ENCODE measurements around the gene IGF2R. TPM values are rescaled to one million over a fixed set of nuclear protein-coding genes. Genes with fewer than 3 reads are reported as not detected.

Gene IGF2R
- total RNA-seq, 4 donors from 2014 or later: 60.0 to 93.4 (median 71.7) TPM

DNA sequence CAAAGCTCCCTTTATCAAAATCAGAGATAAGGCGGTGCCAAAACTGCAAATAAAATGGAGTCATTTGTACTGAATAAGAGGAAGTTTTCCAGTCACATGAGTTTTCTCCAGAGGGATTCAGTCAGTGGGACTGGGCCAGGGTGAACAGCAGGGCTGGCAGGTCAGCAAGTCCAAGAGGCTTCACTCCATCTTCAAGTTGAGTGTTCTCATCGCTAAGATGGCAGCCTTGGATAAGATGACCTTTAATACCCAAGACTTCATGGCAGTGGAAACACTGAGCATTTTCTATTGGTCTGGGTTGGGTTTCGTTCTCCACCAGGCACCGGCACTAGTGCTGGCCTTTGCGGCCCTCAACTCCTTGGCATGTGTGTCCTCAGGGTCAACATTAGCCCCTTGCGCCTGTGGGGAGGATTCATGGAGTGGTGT, 29.3 kb upstream of the IGF2R start:
- no peak for DNase-seq (ENCODE audit: low spot score in 2 of 2)
- intact Hi-C loops (cut with DNase I; ENCODE audit: low total_unique reads): loop anchor here (10.0 kb wide), 1 partner anchor 245 kb away; the partner anchor contains the start of gene SOD2
- H3K4me3 ChIP-seq (ENCODE audit: low read depth, poor library complexity, severe bottlenecking): no peak overlapping the region
- WGBS, 2 donors: 88 to 91% methylated on average over 6 of the region's 6 CpGs
- TF ChIP-seq, protein P1, sequence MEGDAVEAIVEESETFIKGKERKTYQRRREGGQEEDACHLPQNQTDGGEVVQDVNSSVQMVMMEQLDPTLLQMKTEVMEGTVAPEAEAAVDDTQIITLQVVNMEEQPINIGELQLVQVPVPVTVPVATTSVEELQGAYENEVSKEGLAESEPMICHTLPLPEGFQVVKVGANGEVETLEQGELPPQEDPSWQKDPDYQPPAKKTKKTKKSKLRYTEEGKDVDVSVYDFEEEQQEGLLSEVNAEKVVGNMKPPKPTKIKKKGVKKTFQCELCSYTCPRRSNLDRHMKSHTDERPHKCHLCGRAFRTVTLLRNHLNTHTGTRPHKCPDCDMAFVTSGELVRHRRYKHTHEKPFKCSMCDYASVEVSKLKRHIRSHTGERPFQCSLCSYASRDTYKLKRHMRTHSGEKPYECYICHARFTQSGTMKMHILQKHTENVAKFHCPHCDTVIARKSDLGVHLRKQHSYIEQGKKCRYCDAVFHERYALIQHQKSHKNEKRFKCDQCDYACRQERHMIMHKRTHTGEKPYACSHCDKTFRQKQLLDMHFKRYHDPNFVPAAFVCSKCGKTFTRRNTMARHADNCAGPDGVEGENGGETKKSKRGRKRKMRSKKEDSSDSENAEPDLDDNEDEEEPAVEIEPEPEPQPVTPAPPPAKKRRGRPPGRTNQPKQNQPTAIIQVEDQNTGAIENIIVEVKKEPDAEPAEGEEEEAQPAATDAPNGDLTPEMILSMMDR (IDR thresholded peaks at IDR 0.05): no peak
- no peak for TF ChIP-seq POLR2A (IDR thresholded peaks at IDR 0.05)

DNA sequence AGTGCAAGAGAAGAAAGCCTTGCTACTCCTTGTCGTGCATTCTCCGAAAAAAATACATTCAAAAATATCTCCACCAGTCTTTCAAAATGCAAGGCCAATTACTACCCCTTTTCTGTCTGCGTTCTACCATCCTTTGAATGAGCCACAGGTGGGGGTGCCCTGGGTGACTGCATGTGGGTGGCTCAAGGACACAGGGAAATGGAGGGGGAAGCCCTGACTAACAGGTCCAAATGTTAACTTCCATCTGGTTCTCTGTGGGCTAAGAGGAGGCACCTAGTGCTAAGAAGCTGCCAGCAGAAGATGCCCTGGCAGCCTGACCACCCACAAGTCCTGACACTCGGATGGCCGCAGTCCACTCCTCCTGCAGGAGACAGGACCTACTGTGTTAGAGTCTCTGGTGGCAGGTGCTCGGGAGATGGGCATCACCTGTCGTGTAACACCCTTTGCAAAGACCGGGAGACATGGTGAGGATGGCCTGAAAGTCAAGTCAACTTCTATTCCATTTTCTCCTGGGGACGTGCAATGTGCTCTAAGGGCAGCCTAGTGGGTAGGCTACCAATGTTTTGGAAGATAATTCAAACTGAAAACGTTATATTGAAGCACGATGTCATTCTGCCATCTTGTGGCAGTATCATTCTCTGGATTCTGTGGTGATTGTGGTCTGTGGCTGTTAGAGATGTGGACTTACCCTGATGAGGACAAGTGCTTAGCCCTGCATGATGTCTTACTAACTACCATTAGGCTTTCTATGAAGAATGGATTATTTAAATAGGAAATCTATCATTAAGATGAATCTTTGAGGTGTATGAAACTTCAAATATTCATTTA, 27.4 kb upstream of the IGF2R start:
- DNase-seq (ENCODE audit: low spot score in 2 of 2): no peak
- WGBS, 2 donors: 72 to 75% methylated on average over 11 of the region's 11 CpGs
- H3K4me3 ChIP-seq (ENCODE audit: low read depth, poor library complexity, severe bottlenecking): no peak overlapping the region
- intact Hi-C loops (cut with DNase I; ENCODE audit: low total_unique reads): no loop called here
- TF ChIP-seq POLR2A (IDR thresholded peaks at IDR 0.05): no peak
- TF ChIP-seq, protein P1 (IDR thresholded peaks at IDR 0.05): no peak

DNA sequence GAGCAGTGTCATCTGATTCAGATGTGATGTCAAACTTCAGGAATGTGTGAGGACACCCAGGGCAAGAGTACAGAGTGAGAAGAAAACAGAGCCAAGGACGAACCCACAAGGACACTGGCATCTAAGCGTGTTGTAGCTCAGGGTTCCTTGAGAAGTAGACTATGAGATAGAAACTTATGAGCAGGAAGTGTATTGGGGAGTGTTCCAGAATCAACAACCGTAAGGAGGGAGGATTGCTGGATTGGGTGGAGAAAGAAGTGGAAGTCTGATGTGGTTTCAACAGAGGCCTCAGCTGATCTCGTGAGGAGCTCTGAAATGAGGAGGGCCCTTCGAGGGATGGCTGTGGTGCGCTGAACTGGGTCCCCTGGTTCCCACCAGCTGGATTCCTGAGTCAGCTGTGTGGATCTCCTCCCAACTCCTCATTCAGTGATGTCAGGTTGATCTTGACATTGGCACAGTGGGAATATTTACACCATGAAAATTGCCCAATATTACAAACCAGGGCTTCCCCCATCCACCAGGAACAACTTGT, 25.7 kb upstream of the IGF2R start:
- H3K4me3 ChIP-seq (ENCODE audit: low read depth, poor library complexity, severe bottlenecking): no peak overlapping the region
- intact Hi-C loops (cut with DNase I; ENCODE audit: low total_unique reads): no loop called here
- 65 to 67% methylated on average over 6 of the region's 6 CpGs for WGBS, 2 donors
- peak in 1 of 2 donors; percentile 56 for DNase-seq (ENCODE audit: low spot score in 2 of 2)
- no peak for TF ChIP-seq POLR2A (IDR thresholded peaks at IDR 0.05)
- TF ChIP-seq, protein P1 (IDR thresholded peaks at IDR 0.05): no peak

DNA sequence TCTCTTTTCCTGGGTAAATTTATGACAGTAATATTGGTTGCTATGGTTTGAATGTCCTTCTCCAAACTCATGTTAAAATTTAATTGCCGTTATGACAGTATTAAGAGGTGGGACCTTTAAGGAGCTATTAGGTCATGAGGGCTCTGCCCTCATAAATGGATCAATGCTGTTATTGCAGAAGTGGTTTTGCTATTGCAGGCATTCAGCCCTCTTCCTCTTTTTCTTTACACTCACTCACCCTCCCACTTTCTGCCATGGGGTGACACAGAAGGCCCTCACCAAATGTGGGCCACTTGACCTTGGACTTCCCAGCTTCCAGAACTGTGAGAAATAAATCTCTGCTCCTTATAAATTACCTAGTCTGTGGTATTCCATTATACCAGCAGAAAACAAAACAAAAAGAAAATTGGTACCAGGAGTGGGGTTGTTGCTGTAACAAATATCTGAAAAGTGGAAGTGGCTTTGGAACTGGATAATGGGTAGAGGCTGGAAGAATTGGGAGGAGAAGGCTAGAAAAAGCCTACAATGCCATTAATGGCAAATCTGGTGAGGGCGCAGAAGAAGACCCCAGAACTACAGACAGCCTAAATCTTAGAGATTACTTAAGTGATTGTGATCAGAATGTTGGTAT, 24.8 kb upstream of the IGF2R start:
- TF ChIP-seq, protein P1 (IDR thresholded peaks at IDR 0.05): no peak
- no peak for TF ChIP-seq POLR2A (IDR thresholded peaks at IDR 0.05)
- 45 to 96% methylated on average over 2 of the region's 2 CpGs for WGBS, 2 donors
- intact Hi-C loops (cut with DNase I; ENCODE audit: low total_unique reads): no loop called here
- no peak overlapping the region for H3K4me3 ChIP-seq (ENCODE audit: low read depth, poor library complexity, severe bottlenecking)
- no peak for DNase-seq (ENCODE audit: low spot score in 2 of 2)

DNA sequence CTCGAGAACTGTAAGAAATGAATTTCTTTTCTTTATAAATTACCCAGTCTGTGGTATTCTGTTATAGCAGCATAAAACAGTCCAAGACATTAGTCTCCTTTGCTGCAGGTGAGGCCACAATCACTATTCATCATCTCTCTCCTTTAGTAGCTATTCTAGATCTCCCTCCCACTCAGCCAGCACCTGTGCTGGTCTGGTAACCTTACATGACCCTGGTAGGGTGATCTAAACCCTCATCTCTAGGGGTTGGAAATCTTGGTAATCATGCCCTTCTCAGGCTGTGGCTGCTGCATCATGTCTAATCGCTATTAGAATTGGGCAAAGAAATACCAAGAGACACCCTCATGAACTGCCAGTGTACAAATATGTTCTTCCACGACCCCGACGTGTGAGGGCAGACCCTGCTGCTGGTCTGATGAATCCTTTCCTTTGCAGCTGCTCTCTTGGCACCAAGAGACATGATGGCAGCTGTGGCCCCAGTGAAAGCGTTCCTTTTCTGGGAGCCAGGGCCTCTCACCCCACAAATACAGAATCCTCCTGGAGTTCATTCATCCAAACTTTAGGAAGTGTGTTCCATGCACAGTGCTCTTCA, 23.0 kb upstream of the IGF2R start:
- TF ChIP-seq, protein P1 (IDR thresholded peaks at IDR 0.05): no peak
- no peak for TF ChIP-seq POLR2A (IDR thresholded peaks at IDR 0.05)
- intact Hi-C loops (cut with DNase I; ENCODE audit: low total_unique reads): no loop called here
- no peak for DNase-seq (ENCODE audit: low spot score in 2 of 2)
- no peak overlapping the region for H3K4me3 ChIP-seq (ENCODE audit: low read depth, poor library complexity, severe bottlenecking)
- WGBS, 2 donors: 91 to 96% methylated on average over 6 of the region's 6 CpGs

Measured in lower leg skin (tissue), 4 donors.